WTC11 (cell line): Measurements from ENCODE around the gene TMEM14A. TPM values are rescaled to one million over a fixed set of nuclear protein-coding genes. Genes with fewer than 3 reads are reported as not detected.

Experiments used
- ATAC-seq: fragments of 200-7000 bp; cut with Tn5 transposase; 2 replicates; pipeline ENCODE4 v1.10.0; 2021; ENCODE audit warnings: mild to moderate bottlenecking, moderate library complexity
- CTCF ChIA-PET: fragments of 300-600 bp; sonication (Branson Sonifier 250); formaldehyde crosslinking; loops from one replicate; lab custom pipeline; 2021; ENCODE audit warnings: antibody characterized with exemption; lab: Charles Lee
- POLR2A ChIA-PET: fragments of 350-600 bp; sonication (Branson Sonifier 250); formaldehyde crosslinking; loops from one replicate; lab custom pipeline; 2021; ENCODE audit warnings: antibody characterized with exemption; lab: Charles Lee
- DNase-seq: peaks from one replicate; pipeline ENCODE4 v3.0.0; 2021; ENCODE audit warnings: low spot score
- H3K27ac Mint-ChIP-seq: 2 replicates; pipeline ENCODE4 v1.8.0; 2021; ENCODE audit warnings: mixed read lengths
- H3K27me3 Mint-ChIP-seq: 2 replicates; pipeline ENCODE4 v1.8.0; 2021; ENCODE audit warnings: low read depth, mild to moderate bottlenecking, moderate library complexity, mixed read lengths
- H3K36me3 Mint-ChIP-seq: 2 replicates; pipeline ENCODE4 v1.8.0; 2021; ENCODE audit warnings: mixed read lengths
- H3K4me1 Mint-ChIP-seq: 2 replicates; pipeline ENCODE4 v1.8.0; 2022; ENCODE audit warnings: mixed read lengths
- H3K4me3 Mint-ChIP-seq: 2 replicates; pipeline ENCODE4 v1.8.0; 2021; ENCODE audit warnings: mild to moderate bottlenecking, moderate library complexity, mixed read lengths
- H3K9me3 Mint-ChIP-seq: 2 replicates; pipeline ENCODE4 v1.8.0; 2021; ENCODE audit warnings: mixed read lengths
- ATF1 ChIP-seq: sonication (generic); formaldehyde crosslinking; IDR thresholded peaks from 2 replicates; pipeline ENCODE4 v1.8.1; 2023; ENCODE audit warnings: mild to moderate bottlenecking, moderate library complexity, missing genetic modification reagents
- CREB1 ChIP-seq: sonication (generic); formaldehyde crosslinking; IDR thresholded peaks from 2 replicates; pipeline ENCODE4 v1.8.0; 2023; ENCODE audit warnings: mild to moderate bottlenecking, missing genetic modification reagents
- E2F4 ChIP-seq: sonication (generic); formaldehyde crosslinking; IDR thresholded peaks from 2 replicates; pipeline ENCODE4 v1.8.1; 2022; ENCODE audit warnings: low read depth, mild to moderate bottlenecking, moderate library complexity, missing genetic modification reagents, borderline replicate concordance
- EMX1 ChIP-seq: fragments of 250-450 bp; sonication (Bioruptor Pico); IDR thresholded peaks from 2 replicates; pipeline ENCODE4 v1.8.0; 2021; ENCODE audit warnings: mild to moderate bottlenecking
- ESRRA ChIP-seq: sonication (generic); formaldehyde crosslinking; IDR thresholded peaks from 2 replicates; pipeline ENCODE4 v1.8.1; 2022; ENCODE audit warnings: mild to moderate bottlenecking, missing genetic modification reagents, borderline replicate concordance
- IRF1 ChIP-seq: sonication (generic); formaldehyde crosslinking; IDR thresholded peaks from 2 replicates; pipeline ENCODE4 v1.8.0; 2023; ENCODE audit warnings: missing genetic modification reagents
- JUN ChIP-seq: sonication (generic); formaldehyde crosslinking; IDR thresholded peaks from 2 replicates; pipeline ENCODE4 v1.8.0; 2023; ENCODE audit warnings: mild to moderate bottlenecking, missing genetic modification reagents
- NFYB ChIP-seq: sonication (generic); formaldehyde crosslinking; conservative IDR thresholded peaks from 2 replicates; pipeline ENCODE4 v1.8.0; 2022; ENCODE audit warnings: low read depth, missing genetic modification reagents
- OVOL2 ChIP-seq: fragments of 250-450 bp; sonication (Bioruptor Pico); IDR thresholded peaks from 2 replicates; pipeline ENCODE4 v1.9.0; 2021; ENCODE audit warnings: mild to moderate bottlenecking, borderline replicate concordance
- PREB ChIP-seq: sonication (generic); formaldehyde crosslinking; IDR thresholded peaks from 2 replicates; pipeline ENCODE4 v1.8.1; 2022; ENCODE audit warnings: mild to moderate bottlenecking, missing genetic modification reagents, moderate library complexity, borderline replicate concordance
- SMAD3 ChIP-seq: sonication (generic); formaldehyde crosslinking; IDR thresholded peaks from 2 replicates; pipeline ENCODE4 v1.8.0; 2022; ENCODE audit warnings: missing genetic modification reagents, mild to moderate bottlenecking, borderline replicate concordance
- SMAD4 ChIP-seq: sonication (generic); formaldehyde crosslinking; IDR thresholded peaks from 2 replicates; pipeline ENCODE4 v1.8.0; 2022; ENCODE audit warnings: mild to moderate bottlenecking, missing genetic modification reagents
- TCF7 ChIP-seq: sonication (generic); formaldehyde crosslinking; IDR thresholded peaks from 2 replicates; pipeline ENCODE4 v1.8.0; 2022; ENCODE audit warnings: mild to moderate bottlenecking, low read depth, missing genetic modification reagents, moderate library complexity
- TP53 ChIP-seq: sonication (generic); formaldehyde crosslinking; IDR thresholded peaks from 2 replicates; pipeline ENCODE4 v1.8.1; 2023; ENCODE audit warnings: mild to moderate bottlenecking, missing genetic modification reagents
- ZNF232 ChIP-seq: sonication (generic); formaldehyde crosslinking; IDR thresholded peaks from 2 replicates; pipeline ENCODE4 v1.8.0; 2022; ENCODE audit warnings: mild to moderate bottlenecking, missing genetic modification reagents
- total RNA-seq: library from RNA; stranded (reverse); gene quantifications from 3 replicates; pipeline ENCODE4 v1.2.3, GENCODE V29; 2021
- TF ChIP-seq, protein P1 (sequence below): sonication (generic); formaldehyde crosslinking; IDR thresholded peaks from 2 replicates; pipeline ENCODE4 v1.8.0; 2023; ENCODE audit warnings: missing genetic modification reagents, mild to moderate bottlenecking, borderline replicate concordance
- TF ChIP-seq, protein P2 (sequence below): fragments of 250-450 bp; sonication (Bioruptor Pico); IDR thresholded peaks from 2 replicates; pipeline ENCODE4 v1.9.0; 2021; ENCODE audit warnings: mild to moderate bottlenecking

The TMEM14A gene
- total RNA-seq, 1 experiment from 2014 or later = 8.7 TPM

- Mint-ChIP-seq H3K27ac (no peak overlapping the region), H3K4me1 (peaks cover 12% of the 10 kb centered on the region), H3K27me3 (peaks cover 5% of the 10 kb centered on the region; the same call in 1 of the 2 replicates)
- CTCF ChIA-PET = interaction anchor here (0.7 kb wide), 1 partner anchor 9 kb away, joined by 3 read pairs; no protein-coding TSS in a partner anchor
- no peak for DNase-seq
- TF ChIP-seq, protein P1, sequence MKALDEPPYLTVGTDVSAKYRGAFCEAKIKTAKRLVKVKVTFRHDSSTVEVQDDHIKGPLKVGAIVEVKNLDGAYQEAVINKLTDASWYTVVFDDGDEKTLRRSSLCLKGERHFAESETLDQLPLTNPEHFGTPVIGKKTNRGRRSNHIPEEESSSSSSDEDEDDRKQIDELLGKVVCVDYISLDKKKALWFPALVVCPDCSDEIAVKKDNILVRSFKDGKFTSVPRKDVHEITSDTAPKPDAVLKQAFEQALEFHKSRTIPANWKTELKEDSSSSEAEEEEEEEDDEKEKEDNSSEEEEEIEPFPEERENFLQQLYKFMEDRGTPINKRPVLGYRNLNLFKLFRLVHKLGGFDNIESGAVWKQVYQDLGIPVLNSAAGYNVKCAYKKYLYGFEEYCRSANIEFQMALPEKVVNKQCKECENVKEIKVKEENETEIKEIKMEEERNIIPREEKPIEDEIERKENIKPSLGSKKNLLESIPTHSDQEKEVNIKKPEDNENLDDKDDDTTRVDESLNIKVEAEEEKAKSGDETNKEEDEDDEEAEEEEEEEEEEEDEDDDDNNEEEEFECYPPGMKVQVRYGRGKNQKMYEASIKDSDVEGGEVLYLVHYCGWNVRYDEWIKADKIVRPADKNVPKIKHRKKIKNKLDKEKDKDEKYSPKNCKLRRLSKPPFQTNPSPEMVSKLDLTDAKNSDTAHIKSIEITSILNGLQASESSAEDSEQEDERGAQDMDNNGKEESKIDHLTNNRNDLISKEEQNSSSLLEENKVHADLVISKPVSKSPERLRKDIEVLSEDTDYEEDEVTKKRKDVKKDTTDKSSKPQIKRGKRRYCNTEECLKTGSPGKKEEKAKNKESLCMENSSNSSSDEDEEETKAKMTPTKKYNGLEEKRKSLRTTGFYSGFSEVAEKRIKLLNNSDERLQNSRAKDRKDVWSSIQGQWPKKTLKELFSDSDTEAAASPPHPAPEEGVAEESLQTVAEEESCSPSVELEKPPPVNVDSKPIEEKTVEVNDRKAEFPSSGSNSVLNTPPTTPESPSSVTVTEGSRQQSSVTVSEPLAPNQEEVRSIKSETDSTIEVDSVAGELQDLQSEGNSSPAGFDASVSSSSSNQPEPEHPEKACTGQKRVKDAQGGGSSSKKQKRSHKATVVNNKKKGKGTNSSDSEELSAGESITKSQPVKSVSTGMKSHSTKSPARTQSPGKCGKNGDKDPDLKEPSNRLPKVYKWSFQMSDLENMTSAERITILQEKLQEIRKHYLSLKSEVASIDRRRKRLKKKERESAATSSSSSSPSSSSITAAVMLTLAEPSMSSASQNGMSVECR (CRISPR knock-in tag) = no peak
- no peak for TF ChIP-seq ATF1 (CRISPR knock-in tag)
- TF ChIP-seq JUN (CRISPR knock-in tag) = no peak
- TF ChIP-seq, all 79 proteins: peak for 0
- ATAC-seq = no peak
- POLR2A ChIA-PET = no interaction called here
- H3K36me3 Mint-ChIP-seq = peaks cover 13% of the 10 kb centered on the region
- H3K9me3 Mint-ChIP-seq = no peaks in the 10 kb centered on the region
- H3K4me3 Mint-ChIP-seq = no peak overlapping the region
These were observed 4.4 kb upstream of the TMEM14A start for GRCh38 chr6:52666523-52666922.

DNA sequence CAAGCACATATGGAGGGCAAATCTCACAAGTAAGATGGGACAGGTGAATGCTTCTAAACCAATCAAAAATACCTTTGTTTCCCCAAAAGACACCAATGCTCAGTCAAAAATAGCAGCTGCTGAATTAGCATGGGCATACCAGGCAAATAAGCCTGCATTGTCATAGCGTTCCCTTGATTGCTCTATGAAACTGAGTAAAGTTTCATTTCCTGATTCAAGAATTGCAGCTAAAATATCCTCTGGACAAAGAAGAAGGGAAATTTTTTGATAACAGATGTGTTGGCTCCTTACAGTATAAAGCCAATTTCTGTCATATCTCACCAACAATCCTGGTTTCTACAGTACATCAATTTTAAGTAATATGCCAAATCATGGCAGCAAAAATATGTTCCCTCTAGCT is 3.3 kb upstream of the TMEM14A start:
- ATAC-seq = no peak
- DNase-seq = no peak
- CTCF ChIA-PET = no interaction called here
- Mint-ChIP-seq H3K36me3 (peaks cover 13% of the 10 kb centered on the region), H3K9me3 (no peaks in the 10 kb centered on the region), H3K4me3 (no peak overlapping the region), H3K27me3 (peaks cover 8% of the 10 kb centered on the region), H3K4me1 (peaks cover 15% of the 10 kb centered on the region), H3K27ac (no peak overlapping the region)
- POLR2A ChIA-PET = no interaction called here
- TF ChIP-seq TCF7 (no peak), OVOL2 (no peak), E2F4 (no peak)
- TF ChIP-seq, protein P2, sequence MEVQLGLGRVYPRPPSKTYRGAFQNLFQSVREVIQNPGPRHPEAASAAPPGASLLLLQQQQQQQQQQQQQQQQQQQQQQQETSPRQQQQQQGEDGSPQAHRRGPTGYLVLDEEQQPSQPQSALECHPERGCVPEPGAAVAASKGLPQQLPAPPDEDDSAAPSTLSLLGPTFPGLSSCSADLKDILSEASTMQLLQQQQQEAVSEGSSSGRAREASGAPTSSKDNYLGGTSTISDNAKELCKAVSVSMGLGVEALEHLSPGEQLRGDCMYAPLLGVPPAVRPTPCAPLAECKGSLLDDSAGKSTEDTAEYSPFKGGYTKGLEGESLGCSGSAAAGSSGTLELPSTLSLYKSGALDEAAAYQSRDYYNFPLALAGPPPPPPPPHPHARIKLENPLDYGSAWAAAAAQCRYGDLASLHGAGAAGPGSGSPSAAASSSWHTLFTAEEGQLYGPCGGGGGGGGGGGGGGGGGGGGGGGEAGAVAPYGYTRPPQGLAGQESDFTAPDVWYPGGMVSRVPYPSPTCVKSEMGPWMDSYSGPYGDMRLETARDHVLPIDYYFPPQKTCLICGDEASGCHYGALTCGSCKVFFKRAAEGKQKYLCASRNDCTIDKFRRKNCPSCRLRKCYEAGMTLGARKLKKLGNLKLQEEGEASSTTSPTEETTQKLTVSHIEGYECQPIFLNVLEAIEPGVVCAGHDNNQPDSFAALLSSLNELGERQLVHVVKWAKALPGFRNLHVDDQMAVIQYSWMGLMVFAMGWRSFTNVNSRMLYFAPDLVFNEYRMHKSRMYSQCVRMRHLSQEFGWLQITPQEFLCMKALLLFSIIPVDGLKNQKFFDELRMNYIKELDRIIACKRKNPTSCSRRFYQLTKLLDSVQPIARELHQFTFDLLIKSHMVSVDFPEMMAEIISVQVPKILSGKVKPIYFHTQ (CRISPR knock-in tag) = no peak

DNA sequence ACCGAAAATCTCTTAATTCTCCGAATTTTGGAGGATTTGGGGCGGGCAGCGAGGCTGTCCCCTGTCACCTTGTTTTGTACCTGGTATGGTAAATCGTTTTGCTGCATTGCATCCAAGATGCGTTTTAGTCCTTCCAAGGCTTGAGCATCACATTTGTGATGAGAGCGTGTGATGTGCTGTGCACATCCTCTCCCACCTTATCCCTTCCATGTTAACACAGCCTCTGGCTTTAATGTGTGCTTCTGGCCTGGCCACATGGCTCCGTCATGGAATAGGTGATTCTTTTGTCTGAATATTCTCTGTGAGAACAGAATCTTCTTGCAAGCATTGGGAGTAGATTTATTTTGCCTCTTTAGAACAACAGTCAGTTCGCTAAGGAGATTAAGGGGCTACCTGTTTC is 763 bp downstream of the TMEM14A start:
- DNase-seq (no peak), ATAC-seq (no peak)
- Mint-ChIP-seq H3K36me3 (peaks cover 18% of the 10 kb centered on the region), H3K27ac (no peak overlapping the region), H3K4me1 (peaks cover 29% of the 10 kb centered on the region), H3K27me3 (peaks cover 8% of the 10 kb centered on the region), H3K9me3 (no peaks in the 10 kb centered on the region), H3K4me3 (peak overlapping the region; percentile 87)
- POLR2A ChIA-PET = interaction anchor here (0.6 kb wide), 1 partner anchor 53 kb away, joined by 3 read pairs; no protein-coding TSS in a partner anchor
- CTCF ChIA-PET = interaction anchor here (0.6 to 2.1 kb wide), 3 partner anchors 19 to 280 kb away, joined by 3 to 5 read pairs (median 3); no protein-coding TSS in a partner anchor
- TF ChIP-seq, protein P1 (CRISPR knock-in tag) = no peak
- TF ChIP-seq PREB (CRISPR knock-in tag) = no peak
- no peak for TF ChIP-seq IRF1 (CRISPR knock-in tag)
- TF ChIP-seq SMAD4 (CRISPR knock-in tag) = no peak
- no peak for TF ChIP-seq CREB1 (CRISPR knock-in tag)
- no peak for TF ChIP-seq EMX1 (CRISPR knock-in tag)
- no peak for TF ChIP-seq ZNF232 (CRISPR knock-in tag)
- TF ChIP-seq NFYB (CRISPR knock-in tag) = no peak
- no peak for TF ChIP-seq ESRRA (CRISPR knock-in tag)
- TF ChIP-seq TP53 = no peak
- no peak for TF ChIP-seq SMAD3 (CRISPR knock-in tag)
